ENCODE data around the gene MAS1. TPM values are rescaled to one million over a fixed set of nuclear protein-coding genes. Genes with fewer than 3 reads are reported as not detected.
"Not testable (repeated sequence)": the region's sequence is repeated elsewhere in the genome, so short reads cannot be mapped to it uniquely, and the experiment has no call there.

The MAS1 gene
- total RNA-seq (2014; rRNA removed; shearing (Covaris generic); ENCODE audit: low replicate concordance), result not detected in 2 replicates

GRCh38 chr6:159890792-159891191, at the start of gene MAS1:
TSS of gene MAS1 (plus strand) at chr6:159890988. CDS start at chr6:159906956, 15,968 bp downstream.
- Histone ChIP-seq H3K9me3 (peaks cover 2% of the 10 kb centered on the region; the same call in 1 of the 2 replicates), H3K36me3 (no peaks in the 10 kb centered on the region), H3K27me3 (no peaks in the 10 kb centered on the region), H3K4me3 (no peak within 1 kb of the TSS)
- DNase-seq, result no peak

- H3K4me3 ChIP-seq, result no peak overlapping the region
- no peak for DNase-seq
- no peaks in the 10 kb centered on the region for H3K9me3 ChIP-seq
Observed at GRCh38 chr6:159842035-159842434, 48.8 kb upstream of the MAS1 start.

GRCh38 chr6:159844737-159845645, 45.8 kb upstream of the MAS1 start:
- Histone ChIP-seq H3K36me3 (no peaks in the 10 kb centered on the region), H3K9me3 (no peaks in the 10 kb centered on the region), H3K4me3 (no peak overlapping the region), H3K27me3 (no peaks in the 10 kb centered on the region)
- no peak for DNase-seq

More at GRCh38 chr6:159842035-159842434, 48.8 kb upstream of the MAS1 start:
- Histone ChIP-seq H3K27me3 (no peaks in the 10 kb centered on the region), H3K36me3 (no peaks in the 10 kb centered on the region)

GRCh38 chr6:159848552-159848951, 42.2 kb upstream of the MAS1 start:
- not testable (repeated sequence) for H3K4me3 ChIP-seq, H3K36me3 ChIP-seq, H3K27me3 ChIP-seq, DNase-seq, H3K9me3 ChIP-seq

GRCh38 chr6:159849851-159850250, 40.9 kb upstream of the MAS1 start:
- not testable (repeated sequence) for H3K4me3 ChIP-seq, DNase-seq, H3K36me3 ChIP-seq, H3K9me3 ChIP-seq, H3K27me3 ChIP-seq

GRCh38 chr6:159852877-159853276, 37.9 kb upstream of the MAS1 start:
- no peak for DNase-seq
- Histone ChIP-seq H3K9me3 (no peaks in the 10 kb centered on the region), H3K36me3 (no peaks in the 10 kb centered on the region), H3K27me3 (no peaks in the 10 kb centered on the region), H3K4me3 (no peak overlapping the region)

GRCh38 chr6:159853754-159854153, 37.0 kb upstream of the MAS1 start:
- Histone ChIP-seq H3K9me3 (no peaks in the 10 kb centered on the region), H3K36me3 (no peaks in the 10 kb centered on the region), H3K4me3 (no peak overlapping the region), H3K27me3 (no peaks in the 10 kb centered on the region)
- DNase-seq, result no peak

- no peaks in the 10 kb centered on the region for H3K9me3 ChIP-seq
- no peak overlapping the region for H3K4me3 ChIP-seq
- no peaks in the 10 kb centered on the region for H3K36me3 ChIP-seq
- no peak for DNase-seq
- H3K27me3 ChIP-seq, result peaks cover 2% of the 10 kb centered on the region; the same call in 1 of the 2 replicates
Observed at GRCh38 chr6:159854959-159855358, 35.8 kb upstream of the MAS1 start.

GRCh38 chr6:159858259-159858658, 32.5 kb upstream of the MAS1 start:
- H3K36me3 ChIP-seq, result no peaks in the 10 kb centered on the region
- no peaks in the 10 kb centered on the region for H3K9me3 ChIP-seq
- no peak for DNase-seq
- no peak overlapping the region for H3K4me3 ChIP-seq
- peaks cover 6% of the 10 kb centered on the region for H3K27me3 ChIP-seq

GRCh38 chr6:159860482-159860881, 30.3 kb upstream of the MAS1 start:
- Histone ChIP-seq H3K27me3 (peaks cover 6% of the 10 kb centered on the region), H3K36me3 (no peaks in the 10 kb centered on the region), H3K9me3 (no peaks in the 10 kb centered on the region), H3K4me3 (no peak overlapping the region)
- no peak for DNase-seq

GRCh38 chr6:159862103-159862502, 28.7 kb upstream of the MAS1 start:
- Histone ChIP-seq H3K27me3 (peaks cover 6% of the 10 kb centered on the region), H3K9me3 (no peaks in the 10 kb centered on the region), H3K36me3 (no peaks in the 10 kb centered on the region), H3K4me3 (no peak overlapping the region)
- DNase-seq, result no peak

- not testable (repeated sequence) for H3K36me3 ChIP-seq, H3K4me3 ChIP-seq, H3K9me3 ChIP-seq, H3K27me3 ChIP-seq
- peak; percentile 11 for DNase-seq
Observed at GRCh38 chr6:159863341-159863740, 27.4 kb upstream of the MAS1 start.

GRCh38 chr6:159865226-159865920, 25.4 kb upstream of the MAS1 start:
- Histone ChIP-seq H3K27me3 (peaks cover 3% of the 10 kb centered on the region), H3K36me3 (no peaks in the 10 kb centered on the region), H3K9me3 (no peaks in the 10 kb centered on the region; the same call in 1 of the 2 replicates), H3K4me3 (no peak overlapping the region)
- no peak for DNase-seq

- DNase-seq, result no peak
- H3K36me3 ChIP-seq, result no peaks in the 10 kb centered on the region
- no peak overlapping the region for H3K4me3 ChIP-seq
- no peaks in the 10 kb centered on the region; the same call in 1 of the 2 replicates for H3K9me3 ChIP-seq
- peaks cover 3% of the 10 kb centered on the region; the same call in 1 of the 2 replicates for H3K27me3 ChIP-seq
Observed at GRCh38 chr6:159866286-159867247, 24.2 kb upstream of the MAS1 start.

- DNase-seq, result peak; percentile 8
- Histone ChIP-seq H3K4me3 (no peak overlapping the region), H3K36me3 (no peaks in the 10 kb centered on the region), H3K9me3 (no peaks in the 10 kb centered on the region; the same call in 1 of the 2 replicates), H3K27me3 (no peaks in the 10 kb centered on the region)
Observed at GRCh38 chr6:159871241-159871640, 19.5 kb upstream of the MAS1 start.

GRCh38 chr6:159871906-159872305, 18.9 kb upstream of the MAS1 start:
- no peak for DNase-seq

More at GRCh38 chr6:159871906-159872305, 18.9 kb upstream of the MAS1 start:
- H3K9me3 ChIP-seq, result no peaks in the 10 kb centered on the region; the same call in 1 of the 2 replicates
- H3K4me3 ChIP-seq, result no peak overlapping the region
- H3K27me3 ChIP-seq, result no peaks in the 10 kb centered on the region
- no peaks in the 10 kb centered on the region for H3K36me3 ChIP-seq
